ENCODE measurements around the gene MSANTD4. TPM values are rescaled to one million over a fixed set of nuclear protein-coding genes. Genes with fewer than 3 reads are reported as not detected.
"Not testable (repeated sequence)": the region's sequence is repeated elsewhere in the genome, so short reads cannot be mapped to it uniquely, and the experiment has no call there.

MSANTD4 gene
- total RNA-seq, 8 experiments from 2014 or later: 33.2 to 57.7 (median 50.5) TPM

- Histone ChIP-seq H3K27ac (no peak overlapping the region), H3K4me3 (no peak overlapping the region), H3K4me1 (replicated peaks in 1 of 2) (no peaks in the 10 kb centered on the region)
- 29 to 100% (median 88%) methylated on average over 2 to 3 of the region's 3 CpGs; no CpG with 5 or more reads in 2 of the 10 experiments for WGBS, 10 experiments
- in situ Hi-C loops (cut with MboI; ENCODE audit: low pct_unique_long_range_greater_than_20kb in 2 of 9, low sequenced_read_pairs in 9 of 9, unreplicated experiment in 9 of 9): no loop called here
- no peak for ATAC-seq (replicated peaks in 6 of 8)
Observed at GRCh38 chr11:106031936-106032335, 9.9 kb upstream of the MSANTD4 start.

DNA sequence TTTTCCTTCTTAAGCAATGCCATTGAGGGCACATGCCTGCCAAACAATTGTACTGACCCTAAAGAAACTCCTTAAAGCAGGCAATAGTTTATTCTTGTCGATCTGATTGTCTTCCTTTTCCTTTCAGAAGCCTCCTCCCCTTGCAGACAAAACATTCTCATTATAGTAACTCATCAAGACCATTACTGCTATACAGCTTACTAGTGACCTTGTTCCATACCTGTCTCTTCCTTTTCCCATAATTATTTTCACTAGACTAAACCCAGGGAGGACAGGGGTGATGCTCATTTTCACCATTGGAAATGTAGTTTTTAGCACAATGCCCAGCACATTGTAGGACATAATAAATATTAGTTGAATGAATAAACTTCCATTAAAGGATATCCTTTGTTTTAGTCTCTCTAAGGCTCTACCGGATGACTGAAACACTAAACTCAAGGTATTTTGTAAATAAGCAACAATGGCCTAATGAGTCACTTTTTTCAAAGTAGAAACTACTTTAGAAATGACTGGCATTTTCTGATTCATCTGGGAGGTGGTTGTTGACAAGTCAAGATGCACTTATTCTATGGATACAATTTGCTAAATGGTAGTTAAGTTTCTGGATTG lies 9.3 kb upstream of the MSANTD4 start:
- in situ Hi-C loops (cut with MboI; ENCODE audit: low pct_unique_long_range_greater_than_20kb in 2 of 9, low sequenced_read_pairs in 9 of 9, unreplicated experiment in 9 of 9): no loop called here
- peak in 2 of 8 experiments; percentile 32 to 45 for ATAC-seq (replicated peaks in 6 of 8)

GRCh38 chr11:106030609-106031008 lies 8.6 kb upstream of the MSANTD4 start:
- no peak for ATAC-seq (replicated peaks in 6 of 8)
- no peak overlapping the region for H3K27ac ChIP-seq
- in situ Hi-C loops (cut with MboI; ENCODE audit: low pct_unique_long_range_greater_than_20kb in 2 of 9, low sequenced_read_pairs in 9 of 9, unreplicated experiment in 9 of 9): no loop called here
- WGBS, 10 experiments: 40 to 91% (median 64%) methylated on average over 2 to 4 of the region's 4 CpGs; no CpG with 5 or more reads in 1 of the 10 experiments
- no peak overlapping the region for H3K4me3 ChIP-seq
- H3K4me1 ChIP-seq (replicated peaks in 1 of 2): no peaks in the 10 kb centered on the region

More for the DNA sequence above, 9.3 kb upstream of the MSANTD4 start:
- H3K27ac ChIP-seq: no peak overlapping the region
- no peaks in the 10 kb centered on the region for H3K4me1 ChIP-seq (replicated peaks in 1 of 2)
- no peak overlapping the region for H3K4me3 ChIP-seq
- WGBS, 10 experiments: 25 to 80% (median 48%) methylated on average over 1 to 2 of the region's 2 CpGs

- in situ Hi-C loops (cut with MboI; ENCODE audit: low pct_unique_long_range_greater_than_20kb in 2 of 9, low sequenced_read_pairs in 9 of 9, unreplicated experiment in 9 of 9): no loop called here
- 60 to 100% (median 92%) methylated on average over 1 to 7 of the region's 7 CpGs for WGBS, 10 experiments
- peak overlapping the region; percentile 35 to 98 (median 43) for H3K4me3 ChIP-seq
- peak overlapping the region in 1 of 2 donors; percentile 58 for H3K27ac ChIP-seq
- H3K4me1 ChIP-seq (replicated peaks in 1 of 2): peaks cover 8 to 33% of the 10 kb centered on the region in 2 donors
- no peak for ATAC-seq (replicated peaks in 6 of 8)
Observed at GRCh38 chr11:106022795-106023275, 795 bp upstream of the MSANTD4 start.

DNA sequence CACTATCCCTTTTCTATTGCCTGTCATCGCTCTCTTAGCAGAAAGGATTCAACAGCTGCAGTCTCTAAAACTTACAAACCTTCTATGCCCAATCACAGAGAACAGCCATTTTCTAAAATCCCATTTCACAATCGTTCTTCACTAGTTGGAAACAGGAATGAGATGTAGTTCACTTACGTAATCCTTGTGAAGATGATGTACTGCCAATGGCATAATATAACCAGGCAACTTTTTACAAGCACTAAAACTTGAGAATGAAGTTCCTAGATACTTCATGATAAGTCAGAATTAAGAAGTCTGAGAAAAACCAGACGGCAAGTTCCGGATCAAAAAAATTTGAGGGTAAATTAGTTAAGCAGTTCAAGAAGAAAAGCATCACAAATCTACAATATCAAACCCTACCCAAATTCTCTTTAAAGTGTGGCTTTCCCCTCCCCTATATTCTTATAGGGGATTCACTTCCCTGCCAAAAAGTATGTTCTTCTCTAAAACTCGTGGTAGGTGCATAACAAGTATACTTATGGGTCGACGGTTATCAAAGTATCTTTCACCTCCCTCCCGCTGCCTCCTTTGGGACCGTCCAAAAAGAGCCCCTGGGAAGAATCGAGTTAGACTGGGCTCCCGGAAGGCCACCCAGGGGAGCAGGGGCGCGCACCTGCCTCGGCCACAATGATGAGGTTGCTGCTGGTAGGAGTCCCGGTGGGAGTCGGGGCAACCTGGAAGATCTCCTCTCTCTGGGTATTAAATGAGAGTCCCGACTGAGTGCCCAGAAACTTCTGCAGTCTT lies 666 bp downstream of the MSANTD4 start:
- in situ Hi-C loops (cut with MboI; ENCODE audit: low pct_unique_long_range_greater_than_20kb in 2 of 9, low sequenced_read_pairs in 9 of 9, unreplicated experiment in 9 of 9): no loop called here
- peak in 2 of 8 experiments; percentile 3 to 5 for ATAC-seq (replicated peaks in 6 of 8)
- Histone ChIP-seq H3K4me1 (replicated peaks in 1 of 2) (peaks cover 8 to 48% of the 10 kb centered on the region in 2 donors), H3K27ac (peak overlapping the region; percentile 66 to 77), H3K4me3 (peak overlapping the region; percentile 73 to 98 (median 86))
- WGBS, 10 experiments: 15 to 83% (median 36%) methylated on average over 1 to 14 of the region's 18 CpGs

- no peak for ATAC-seq (replicated peaks in 6 of 8)
- WGBS, 10 experiments: 78 to 100% (median 97%) methylated on average over 1 to 2 of the region's 2 CpGs; no CpG with 5 or more reads in 2 of the 10 experiments
- Histone ChIP-seq H3K4me3 (no peak overlapping the region), H3K27ac (no peak overlapping the region), H3K4me1 (replicated peaks in 1 of 2) (peaks cover 17 to 71% of the 10 kb centered on the region in 2 donors)
- in situ Hi-C loops (cut with MboI; ENCODE audit: low pct_unique_long_range_greater_than_20kb in 2 of 9, low sequenced_read_pairs in 9 of 9, unreplicated experiment in 9 of 9): no loop called here
Observed at GRCh38 chr11:106017093-106017492, 4.9 kb downstream of the MSANTD4 start.

- WGBS, 10 experiments: 77 to 100% (median 90%) methylated on average over 2 of the region's 2 CpGs; no CpG with 5 or more reads in 5 of the 10 experiments
- H3K4me1 ChIP-seq (replicated peaks in 1 of 2): peaks cover 15 to 69% of the 10 kb centered on the region in 2 donors
- no peak overlapping the region for H3K27ac ChIP-seq
- H3K4me3 ChIP-seq: no peak overlapping the region
- in situ Hi-C loops (cut with MboI; ENCODE audit: low pct_unique_long_range_greater_than_20kb in 2 of 9, low sequenced_read_pairs in 9 of 9, unreplicated experiment in 9 of 9): no loop called here
- no peak for ATAC-seq (replicated peaks in 6 of 8)
Observed at GRCh38 chr11:106015066-106015465, 7.0 kb downstream of the MSANTD4 start.

DNA sequence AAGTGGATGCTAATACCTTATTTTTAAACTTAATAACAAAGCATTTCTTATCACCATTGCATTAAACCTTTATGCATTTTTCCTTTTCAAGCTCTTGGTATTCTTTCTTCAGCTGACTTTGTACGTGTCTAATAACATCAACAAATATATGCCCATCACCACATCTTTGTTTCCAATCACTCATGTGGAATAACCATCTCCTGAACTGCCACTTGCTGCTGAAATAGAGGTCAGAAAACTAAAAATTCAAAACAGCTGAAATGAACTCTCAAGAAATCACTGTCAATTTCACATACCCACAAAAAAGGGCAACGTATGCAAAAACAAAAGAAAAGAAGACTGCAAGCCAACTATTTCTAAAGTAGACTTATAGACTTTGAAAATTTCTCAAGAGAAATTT lies 7.4 kb downstream of the MSANTD4 start:
- no peak overlapping the region for H3K4me3 ChIP-seq
- in situ Hi-C loops (cut with MboI; ENCODE audit: low pct_unique_long_range_greater_than_20kb in 2 of 9, low sequenced_read_pairs in 9 of 9, unreplicated experiment in 9 of 9): no loop called here
- H3K27ac ChIP-seq: no peak overlapping the region
- peaks cover 13 to 65% of the 10 kb centered on the region in 2 donors for H3K4me1 ChIP-seq (replicated peaks in 1 of 2)
- 16 to 92% (median 62%) methylated on average over 1 to 2 of the region's 2 CpGs for WGBS, 10 experiments
- no peak for ATAC-seq (replicated peaks in 6 of 8)

GRCh38 chr11:106014035-106014434 lies 8.0 kb downstream of the MSANTD4 start:
- 77 to 100% (median 92%) methylated on average over 1 to 2 of the region's 2 CpGs; no CpG with 5 or more reads in 2 of the 10 experiments for WGBS, 10 experiments
- Histone ChIP-seq H3K4me3 (no peak overlapping the region), H3K4me1 (replicated peaks in 1 of 2) (peaks cover 10 to 59% of the 10 kb centered on the region in 2 donors), H3K27ac (no peak overlapping the region)
- ATAC-seq (replicated peaks in 6 of 8): no peak
- in situ Hi-C loops (cut with MboI; ENCODE audit: low pct_unique_long_range_greater_than_20kb in 2 of 9, low sequenced_read_pairs in 9 of 9, unreplicated experiment in 9 of 9): no loop called here

GRCh38 chr11:106012744-106013143 lies 9.3 kb downstream of the MSANTD4 start:
- WGBS, 10 experiments: 33 to 76% (median 58%) methylated on average over 1 to 3 of the region's 3 CpGs; no CpG with 5 or more reads in 3 of the 10 experiments
- no peak overlapping the region for H3K4me3 ChIP-seq
- peak in 7 of 8 experiments; percentile 42 to 98 (median 97) for ATAC-seq (replicated peaks in 6 of 8)
- in situ Hi-C loops (cut with MboI; ENCODE audit: low pct_unique_long_range_greater_than_20kb in 2 of 9, low sequenced_read_pairs in 9 of 9, unreplicated experiment in 9 of 9): no loop called here
- H3K4me1 ChIP-seq (replicated peaks in 1 of 2): peaks cover 10 to 46% of the 10 kb centered on the region in 2 donors
- H3K27ac ChIP-seq: peak overlapping the region; percentile 58 to 63

- peaks cover 10 to 33% of the 10 kb centered on the region in 2 donors for H3K4me1 ChIP-seq (replicated peaks in 1 of 2)
- no peak for ATAC-seq (replicated peaks in 6 of 8)
- H3K27ac ChIP-seq: no peak overlapping the region
- in situ Hi-C loops (cut with MboI; ENCODE audit: low pct_unique_long_range_greater_than_20kb in 2 of 9, low sequenced_read_pairs in 9 of 9, unreplicated experiment in 9 of 9): no loop called here
- WGBS, 10 experiments: 11 to 100% (median 75%) methylated on average over 1 to 2 of the region's 2 CpGs; no CpG with 5 or more reads in 1 of the 10 experiments
- no peak overlapping the region for H3K4me3 ChIP-seq
Observed at GRCh38 chr11:106011481-106011880, 10.6 kb downstream of the MSANTD4 start.

DNA sequence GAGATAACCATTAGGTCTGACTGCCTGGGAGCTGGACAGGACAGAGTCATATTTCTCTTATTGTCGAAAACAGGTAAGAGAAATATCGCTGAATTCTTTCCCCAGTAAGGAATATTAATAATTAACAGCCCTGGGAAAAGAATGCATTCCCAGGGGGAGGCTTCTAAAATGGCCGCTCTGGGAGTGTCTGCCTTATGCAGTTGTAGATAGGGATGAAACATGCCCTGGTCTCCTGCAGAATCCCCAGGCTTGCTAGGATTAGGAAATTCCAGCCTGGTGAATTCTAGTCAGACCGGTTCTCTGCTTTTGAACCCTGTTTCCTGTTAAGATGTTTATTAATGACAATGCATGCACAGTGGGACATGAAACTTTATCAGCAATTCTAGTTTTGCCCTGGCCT lies 18.9 kb downstream of the MSANTD4 start:
- 60 to 100% (median 94%) methylated on average over 1 to 4 of the region's 4 CpGs; no CpG with 5 or more reads in 1 of the 10 experiments for WGBS, 10 experiments
- H3K4me1 ChIP-seq (replicated peaks in 1 of 2); in situ Hi-C loops (cut with MboI; ENCODE audit: low pct_unique_long_range_greater_than_20kb in 2 of 9, low sequenced_read_pairs in 9 of 9, unreplicated experiment in 9 of 9); H3K27ac ChIP-seq; H3K4me3 ChIP-seq; ATAC-seq (replicated peaks in 6 of 8): not testable (repeated sequence)

DNA sequence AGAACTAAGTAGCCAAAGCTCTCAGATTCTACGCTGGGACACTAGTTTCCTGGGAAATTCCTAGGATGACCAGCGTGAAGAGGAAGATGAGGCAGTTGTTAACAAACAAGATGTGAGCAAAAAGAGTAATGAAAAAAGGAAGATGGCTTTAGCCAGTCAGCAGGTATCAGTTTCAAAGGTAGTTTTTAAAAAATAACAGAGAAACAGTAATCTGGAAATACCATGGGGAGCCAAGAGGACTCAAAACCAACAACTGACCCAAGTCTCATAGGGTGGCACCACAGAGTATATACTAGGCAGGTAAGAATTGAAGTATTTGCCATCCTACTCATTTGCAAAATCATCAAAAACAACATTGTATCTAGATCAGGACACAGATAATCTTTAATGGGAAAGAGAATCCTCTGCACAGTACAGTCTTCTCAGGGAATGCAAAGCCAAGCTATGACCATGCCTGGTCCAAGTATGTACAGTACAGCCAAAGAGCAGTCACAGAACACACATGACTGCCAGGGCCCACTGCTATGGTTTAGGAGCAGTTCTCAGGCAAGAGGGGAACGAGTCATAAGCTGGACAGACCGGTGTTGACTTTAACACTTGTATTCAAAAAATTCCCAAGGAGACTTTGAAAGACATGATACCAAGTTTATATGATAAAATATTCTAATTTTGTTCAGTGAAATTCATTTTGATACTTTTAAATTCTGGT lies 20.6 kb downstream of the MSANTD4 start:
- in situ Hi-C loops (cut with MboI; ENCODE audit: low pct_unique_long_range_greater_than_20kb in 2 of 9, low sequenced_read_pairs in 9 of 9, unreplicated experiment in 9 of 9): no loop called here
- Histone ChIP-seq H3K4me3 (no peak overlapping the region), H3K4me1 (replicated peaks in 1 of 2) (no peaks in the 10 kb centered on the region), H3K27ac (no peak overlapping the region)
- WGBS, 10 experiments: 85 to 100% (median 94%) methylated on average over 2 to 4 of the region's 4 CpGs; no CpG with 5 or more reads in 1 of the 10 experiments
- ATAC-seq (replicated peaks in 6 of 8): no peak
